Activated naive CD4-positive, alpha-beta T cell treated with Interleukin-2 at 50 U/mL for 16 hours (primary cell): ENCODE measurements around the gene SND1.

ENCODE experiments used
- DNase-seq: peaks from one replicate; pipeline ENCODE4 v3.0.0-alpha.2; 2020

Gene SND1

GRCh38 chr7:127979728-127980126, 327.7 kb downstream of the SND1 start:
- no peak for DNase-seq

- DNase-seq = no peak
Measured at GRCh38 chr7:127980901-127981300, 328.9 kb downstream of the SND1 start.

GRCh38 chr7:127981965-127982364, 330.0 kb downstream of the SND1 start:
- no peak for DNase-seq

- no peak for DNase-seq
Measured at GRCh38 chr7:127983804-127984332, 331.9 kb downstream of the SND1 start.

- no peak for DNase-seq
Measured at GRCh38 chr7:127986581-127987521, 334.9 kb downstream of the SND1 start.

GRCh38 chr7:127988751-127989150, 336.8 kb downstream of the SND1 start:
- DNase-seq = no peak

GRCh38 chr7:127993317-127993716, 341.3 kb downstream of the SND1 start:
- DNase-seq = no peak

GRCh38 chr7:127993987-127994386, 342.0 kb downstream of the SND1 start:
- DNase-seq = no peak

- no peak for DNase-seq
Measured at GRCh38 chr7:127995156-127995880, 343.3 kb downstream of the SND1 start.

GRCh38 chr7:127995881-127996215, 343.9 kb downstream of the SND1 start:
- no peak for DNase-seq

GRCh38 chr7:127996253-127997071, 344.5 kb downstream of the SND1 start:
- no peak for DNase-seq

GRCh38 chr7:127997226-127997922, 345.4 kb downstream of the SND1 start:
- no peak for DNase-seq

GRCh38 chr7:127998671-127999070, 346.7 kb downstream of the SND1 start:
- no peak for DNase-seq

GRCh38 chr7:128000048-128000447, 348.1 kb downstream of the SND1 start:
- DNase-seq = no peak

GRCh38 chr7:128000854-128001265, 348.9 kb downstream of the SND1 start:
- DNase-seq = no peak

GRCh38 chr7:128003167-128003566, 351.2 kb downstream of the SND1 start:
- no peak for DNase-seq

GRCh38 chr7:128003787-128004186, 351.8 kb downstream of the SND1 start:
- no peak for DNase-seq

GRCh38 chr7:128004623-128005022, 352.6 kb downstream of the SND1 start:
- DNase-seq = no peak

- no peak for DNase-seq
Measured at GRCh38 chr7:128005117-128005516, 353.1 kb downstream of the SND1 start.

- no peak for DNase-seq
Measured at GRCh38 chr7:128005759-128006159, 353.8 kb downstream of the SND1 start.

GRCh38 chr7:128006550-128007302, 354.7 kb downstream of the SND1 start:
- DNase-seq = no peak

GRCh38 chr7:128007303-128007680, 355.3 kb downstream of the SND1 start:
- no peak for DNase-seq
